Choroid plexus epithelial cell (primary cell): ENCODE measurements around the gene HINT3.
"Not testable (repeated sequence)": the region's sequence is repeated elsewhere in the genome, so short reads cannot be mapped to it uniquely, and the experiment has no call there.

Experiments used
- DNase-seq: peaks from one replicate; pipeline ENCODE4 v3.0.0-alpha.2; 2010; ENCODE audit warnings: low read depth
- H3K4me3 ChIP-seq: 2 replicates; pipeline ENCODE4 v1.5.1; 2011; ENCODE audit warnings: low read depth, mild to moderate bottlenecking, control low read depth, low read length, moderate library complexity
- TF ChIP-seq, protein P1 (sequence below): conservative IDR thresholded peaks from 2 replicates; pipeline ENCODE4 v1.5.1; 2011; ENCODE audit warnings: low read depth, mild to moderate bottlenecking, control low read depth, inconsistent platforms, low read length, moderate library complexity

HINT3 gene

DNA sequence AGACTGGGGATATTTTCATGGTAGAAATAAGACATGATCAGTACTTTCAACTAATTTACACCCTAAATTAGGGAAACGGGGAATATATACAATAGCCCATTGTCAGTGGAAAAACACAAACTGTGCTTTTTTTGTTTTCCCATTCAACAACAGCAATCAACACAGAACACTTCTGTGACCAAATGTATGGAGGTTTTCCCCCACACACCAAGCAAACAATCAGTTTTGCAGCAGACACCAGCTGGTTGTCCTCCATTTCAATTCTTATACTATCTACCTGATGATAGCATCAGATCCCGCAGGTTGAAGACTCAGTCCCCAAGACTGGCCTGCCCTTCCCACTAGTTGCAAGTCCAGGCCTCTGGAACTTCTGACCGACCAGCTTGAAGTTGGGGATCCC, 4.5 kb downstream of the HINT3 start:
- no peak for DNase-seq
- TF ChIP-seq, protein P1, sequence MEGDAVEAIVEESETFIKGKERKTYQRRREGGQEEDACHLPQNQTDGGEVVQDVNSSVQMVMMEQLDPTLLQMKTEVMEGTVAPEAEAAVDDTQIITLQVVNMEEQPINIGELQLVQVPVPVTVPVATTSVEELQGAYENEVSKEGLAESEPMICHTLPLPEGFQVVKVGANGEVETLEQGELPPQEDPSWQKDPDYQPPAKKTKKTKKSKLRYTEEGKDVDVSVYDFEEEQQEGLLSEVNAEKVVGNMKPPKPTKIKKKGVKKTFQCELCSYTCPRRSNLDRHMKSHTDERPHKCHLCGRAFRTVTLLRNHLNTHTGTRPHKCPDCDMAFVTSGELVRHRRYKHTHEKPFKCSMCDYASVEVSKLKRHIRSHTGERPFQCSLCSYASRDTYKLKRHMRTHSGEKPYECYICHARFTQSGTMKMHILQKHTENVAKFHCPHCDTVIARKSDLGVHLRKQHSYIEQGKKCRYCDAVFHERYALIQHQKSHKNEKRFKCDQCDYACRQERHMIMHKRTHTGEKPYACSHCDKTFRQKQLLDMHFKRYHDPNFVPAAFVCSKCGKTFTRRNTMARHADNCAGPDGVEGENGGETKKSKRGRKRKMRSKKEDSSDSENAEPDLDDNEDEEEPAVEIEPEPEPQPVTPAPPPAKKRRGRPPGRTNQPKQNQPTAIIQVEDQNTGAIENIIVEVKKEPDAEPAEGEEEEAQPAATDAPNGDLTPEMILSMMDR = no peak
- H3K4me3 ChIP-seq = no peak overlapping the region

DNA sequence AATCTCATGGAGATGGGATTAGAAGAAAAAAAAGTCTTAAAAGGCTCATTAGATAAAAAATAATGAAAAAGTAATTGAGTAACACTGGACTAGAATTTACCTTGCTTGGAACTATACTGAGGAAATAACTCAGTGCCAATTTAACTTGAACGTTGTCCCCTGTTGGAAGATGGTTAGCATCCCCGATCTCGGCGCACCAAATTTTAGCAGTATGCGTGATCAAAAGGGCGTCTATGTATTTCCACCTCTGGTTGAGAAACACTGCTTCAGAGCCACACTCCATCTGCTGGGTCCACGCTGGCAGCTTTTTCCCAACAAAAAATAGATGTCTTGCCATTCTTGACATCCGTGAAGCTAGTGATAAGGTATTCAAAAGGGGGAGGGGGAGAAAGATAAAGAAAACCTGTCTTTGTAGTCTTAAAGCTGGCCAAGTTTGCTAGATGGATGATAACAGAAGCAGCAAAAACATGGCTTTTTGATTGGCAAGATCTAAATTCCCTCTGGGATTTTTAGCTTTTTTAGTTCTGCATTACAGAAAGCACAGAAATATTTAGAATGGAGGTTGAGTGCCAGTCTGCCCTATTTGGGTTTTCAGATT, 6.4 kb downstream of the HINT3 start:
- no peak overlapping the region for H3K4me3 ChIP-seq
- TF ChIP-seq, protein P1 = no peak
- no peak for DNase-seq

DNA sequence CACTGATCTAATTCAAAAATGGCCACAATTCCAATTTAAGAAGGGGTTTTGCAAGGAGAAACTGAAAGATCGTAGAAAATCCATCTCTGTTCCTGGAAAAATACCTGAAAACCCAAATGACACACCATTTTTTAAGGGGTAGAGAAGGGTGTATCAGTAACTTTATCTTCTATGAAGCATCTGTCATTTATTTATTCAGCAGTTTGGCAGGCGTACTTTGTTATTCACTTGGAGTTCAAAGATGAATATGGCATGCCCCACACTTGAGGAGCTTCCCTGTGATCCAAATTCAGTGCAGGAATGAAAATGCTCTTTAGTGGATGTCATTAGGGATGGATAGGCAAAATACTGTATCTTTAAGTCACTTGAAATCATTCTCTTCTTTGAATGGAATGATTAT, 7.2 kb downstream of the HINT3 start:
- no peak for DNase-seq
- H3K4me3 ChIP-seq = no peak overlapping the region
- TF ChIP-seq, protein P1 = no peak

DNA sequence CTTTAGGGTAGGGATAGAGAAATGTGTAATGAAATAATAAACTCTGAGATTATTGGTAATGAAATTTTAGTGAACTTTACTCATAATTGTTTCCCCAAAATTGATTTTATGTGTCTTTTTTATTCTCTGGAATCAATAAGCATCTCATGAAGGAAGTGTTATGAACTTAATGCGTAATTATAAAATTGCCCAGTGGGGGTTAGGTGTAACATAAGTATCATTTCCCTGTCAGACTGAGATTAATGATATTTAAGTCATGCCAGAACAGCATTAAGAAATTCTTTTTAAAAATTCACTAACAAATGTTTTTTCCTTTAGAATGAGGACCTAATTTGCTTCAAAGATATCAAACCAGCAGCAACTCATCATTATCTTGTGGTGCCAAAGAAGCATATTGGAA, 10.0 kb downstream of the HINT3 start:
- TF ChIP-seq, protein P1 = no peak
- no peak overlapping the region for H3K4me3 ChIP-seq
- no peak for DNase-seq

DNA sequence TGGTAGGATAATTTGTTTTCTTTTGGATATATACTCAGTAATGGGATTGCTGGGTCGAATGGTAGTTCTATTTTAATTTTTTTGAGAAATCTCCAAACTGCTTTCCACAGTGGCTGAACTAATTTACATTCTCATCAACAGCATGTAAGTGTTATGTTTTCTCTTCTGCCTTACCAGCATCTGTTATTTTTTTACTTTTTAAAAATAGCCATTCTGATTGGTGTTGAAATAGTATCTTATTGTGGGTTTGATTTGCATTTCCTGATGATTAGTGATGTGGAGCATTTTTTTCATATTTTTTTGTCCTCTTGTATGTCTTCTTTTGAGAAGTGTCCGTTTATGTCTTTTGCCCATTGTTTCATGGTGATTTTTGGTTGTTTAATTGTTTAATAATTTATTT, 11.9 kb downstream of the HINT3 start:
- TF ChIP-seq, protein P1 = no peak
- DNase-seq = no peak
- H3K4me3 ChIP-seq = no peak overlapping the region

DNA sequence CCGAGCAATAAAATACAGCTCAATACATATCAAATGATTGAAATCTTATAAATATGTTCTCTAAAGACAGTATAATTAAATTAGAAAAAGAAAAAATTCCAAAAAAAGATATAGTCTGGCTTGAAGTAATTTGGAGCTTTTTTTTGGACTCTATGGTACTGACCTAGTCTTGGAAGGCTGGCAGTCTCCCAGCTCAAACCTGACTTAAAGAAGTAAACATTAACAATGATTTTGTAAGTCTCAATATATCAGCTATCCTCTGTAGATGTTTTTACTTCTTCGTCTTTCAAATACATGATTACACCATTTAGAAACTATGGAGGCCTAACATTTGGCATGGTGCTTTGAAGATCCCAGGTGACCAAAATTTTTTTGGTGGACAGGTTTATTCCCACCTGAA, 14.2 kb downstream of the HINT3 start:
- no peak overlapping the region for H3K4me3 ChIP-seq
- no peak for DNase-seq
- TF ChIP-seq, protein P1 = no peak

DNA sequence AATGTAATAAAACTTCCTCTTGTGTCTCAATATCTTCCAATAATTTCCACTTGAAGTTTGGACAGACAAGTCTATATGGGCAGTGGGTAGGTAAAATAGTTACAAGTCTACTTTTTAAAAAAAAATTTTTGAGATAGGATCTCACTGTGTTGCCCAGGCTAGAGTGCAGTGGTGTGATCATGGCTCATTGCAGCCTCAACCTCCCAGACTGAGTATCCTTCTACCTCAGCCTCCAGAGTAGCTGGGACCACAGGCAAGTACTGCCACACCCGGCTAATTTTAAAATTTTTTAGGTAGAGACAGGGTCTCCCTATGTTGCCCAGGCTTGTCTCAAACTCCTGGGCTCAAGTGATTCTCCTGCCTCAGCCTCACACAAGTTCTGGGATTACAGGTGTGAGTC, 15.9 kb downstream of the HINT3 start:
- H3K4me3 ChIP-seq, DNase-seq: not testable (repeated sequence)
